Kasumi-1 (cell line): ENCODE measurements around the gene CDC5L.

Experiments
- DNase-seq, 2 experiments: peaks; one replicate each; lab custom pipeline; 2025; lab: John Stamatoyannopoulos, UW

The CDC5L gene

GRCh38 chr6:44453146-44453545 lies 65.6 kb downstream of the CDC5L start:
- no peak for DNase-seq

GRCh38 chr6:44454198-44454597 lies 66.7 kb downstream of the CDC5L start:
- no peak for DNase-seq

GRCh38 chr6:44456070-44456965 lies 68.8 kb downstream of the CDC5L start:
- DNase-seq: peak; percentile 64 to 68

- DNase-seq: no peak
Measured at GRCh38 chr6:44456966-44457292, 69.4 kb downstream of the CDC5L start.

- no peak for DNase-seq
Measured at GRCh38 chr6:44457596-44457995, 70.1 kb downstream of the CDC5L start.

GRCh38 chr6:44458551-44458950 lies 71.0 kb downstream of the CDC5L start:
- no peak for DNase-seq

- no peak for DNase-seq
Measured at GRCh38 chr6:44462335-44462734, 74.8 kb downstream of the CDC5L start.

GRCh38 chr6:44462797-44463727 lies 75.6 kb downstream of the CDC5L start:
- no peak for DNase-seq

- DNase-seq: no peak
Measured at GRCh38 chr6:44463728-44464450, 76.4 kb downstream of the CDC5L start.

- DNase-seq: no peak
Measured at GRCh38 chr6:44464527-44465310, 77.2 kb downstream of the CDC5L start.

- no peak for DNase-seq
Measured at GRCh38 chr6:44466955-44467354, 79.4 kb downstream of the CDC5L start.

- DNase-seq: no peak
Measured at GRCh38 chr6:44468835-44469234, 81.3 kb downstream of the CDC5L start.

- no peak for DNase-seq
Measured at GRCh38 chr6:44470115-44470464, 82.6 kb downstream of the CDC5L start.

GRCh38 chr6:44470746-44471145 lies 83.2 kb downstream of the CDC5L start:
- no peak for DNase-seq

GRCh38 chr6:44471271-44471981 lies 83.9 kb downstream of the CDC5L start:
- no peak for DNase-seq

- no peak for DNase-seq
Measured at GRCh38 chr6:44472250-44472945, 84.9 kb downstream of the CDC5L start.

GRCh38 chr6:44473393-44474189 lies 86.1 kb downstream of the CDC5L start:
- no peak for DNase-seq

- no peak for DNase-seq
Measured at GRCh38 chr6:44474190-44474631, 86.7 kb downstream of the CDC5L start.

- no peak for DNase-seq
Measured at GRCh38 chr6:44474643-44475042, 87.1 kb downstream of the CDC5L start.
